ENCODE data around the gene E2F2.

DNA sequence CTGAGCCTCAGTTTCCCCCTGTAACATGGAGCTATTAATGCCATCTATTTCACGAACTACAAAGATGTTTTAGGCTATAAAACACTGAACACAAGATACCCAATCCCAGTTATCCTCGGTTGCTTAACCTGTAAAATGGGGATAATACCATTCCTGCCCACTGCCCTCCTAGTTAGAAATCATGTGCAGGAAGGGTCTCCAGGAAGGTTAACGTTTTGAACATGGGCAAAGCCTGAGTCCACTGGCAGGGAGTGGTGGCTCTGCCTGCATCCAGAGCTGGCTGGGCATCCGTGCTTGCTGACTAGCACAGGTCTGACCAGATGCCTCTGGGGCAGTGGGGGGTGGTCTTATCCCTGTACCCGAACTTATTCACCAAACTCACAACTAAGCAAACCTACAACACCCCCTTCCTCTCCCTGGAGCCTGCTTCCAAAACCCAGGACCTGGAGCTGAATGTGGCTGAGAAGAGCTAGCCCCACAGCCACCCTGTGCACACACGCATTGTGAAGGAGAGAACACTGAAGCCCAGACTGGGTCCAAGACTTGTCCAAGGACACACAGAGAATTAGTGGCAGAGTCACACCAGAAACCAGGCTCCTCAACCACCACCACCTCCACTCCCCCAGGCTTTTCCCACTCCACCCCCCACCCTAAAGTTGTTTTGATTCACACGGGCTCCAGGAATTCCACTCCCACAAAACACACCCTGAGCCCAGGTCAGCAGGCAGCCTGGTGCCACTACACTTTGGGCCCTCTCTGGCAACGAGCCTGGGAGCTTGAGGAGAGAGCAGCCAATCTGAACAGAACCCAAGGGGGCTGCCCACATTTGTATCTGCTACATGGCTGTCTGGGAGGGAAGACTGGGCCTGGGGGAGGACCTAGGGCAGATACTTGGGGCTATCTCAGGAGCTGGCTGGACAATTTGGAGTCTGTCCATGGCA is 1.6 kb downstream of the E2F2 start:
- TF ChIP-seq, protein P1, sequence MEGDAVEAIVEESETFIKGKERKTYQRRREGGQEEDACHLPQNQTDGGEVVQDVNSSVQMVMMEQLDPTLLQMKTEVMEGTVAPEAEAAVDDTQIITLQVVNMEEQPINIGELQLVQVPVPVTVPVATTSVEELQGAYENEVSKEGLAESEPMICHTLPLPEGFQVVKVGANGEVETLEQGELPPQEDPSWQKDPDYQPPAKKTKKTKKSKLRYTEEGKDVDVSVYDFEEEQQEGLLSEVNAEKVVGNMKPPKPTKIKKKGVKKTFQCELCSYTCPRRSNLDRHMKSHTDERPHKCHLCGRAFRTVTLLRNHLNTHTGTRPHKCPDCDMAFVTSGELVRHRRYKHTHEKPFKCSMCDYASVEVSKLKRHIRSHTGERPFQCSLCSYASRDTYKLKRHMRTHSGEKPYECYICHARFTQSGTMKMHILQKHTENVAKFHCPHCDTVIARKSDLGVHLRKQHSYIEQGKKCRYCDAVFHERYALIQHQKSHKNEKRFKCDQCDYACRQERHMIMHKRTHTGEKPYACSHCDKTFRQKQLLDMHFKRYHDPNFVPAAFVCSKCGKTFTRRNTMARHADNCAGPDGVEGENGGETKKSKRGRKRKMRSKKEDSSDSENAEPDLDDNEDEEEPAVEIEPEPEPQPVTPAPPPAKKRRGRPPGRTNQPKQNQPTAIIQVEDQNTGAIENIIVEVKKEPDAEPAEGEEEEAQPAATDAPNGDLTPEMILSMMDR (conservative IDR thresholded peaks at IDR 0.05; ENCODE audit: low read length) = no peak
- no peak for TF ChIP-seq EZH2phosphoT487 (IDR thresholded peaks at IDR 0.05; ENCODE audit: borderline replicate concordance)
